ENCODE results near the gene TRAIP. TPM values are rescaled to one million over a fixed set of nuclear protein-coding genes. Genes with fewer than 3 reads are reported as not detected.

Gene TRAIP
- total and polyA plus RNA-seq, 2 donors (not counting 1 experiment from before 2014, with no cell fraction given) = 2.0 to 2.5 TPM

GRCh38 chr3:49880581-49881315 lies 24.4 kb upstream of the TRAIP start:
- Histone ChIP-seq H3K36me3 (ENCODE audit: control insufficient read depth, insufficient read depth, low read length) (no peaks in the 10 kb centered on the region), H2AFZ (ENCODE audit: low read length) (no peak overlapping the region), H3K79me2 (ENCODE audit: control insufficient read depth, insufficient read depth, low read length) (no peaks in the 10 kb centered on the region), H3K9me3 (ENCODE audit: control insufficient read depth, insufficient read depth, low read depth, low read length) (no peaks in the 10 kb centered on the region), H3K9ac (ENCODE audit: insufficient read depth, low read length) (no peak overlapping the region), H3K4me1 (ENCODE audit: control insufficient read depth, extremely low read depth, insufficient read depth, low read length) (no peaks in the 10 kb centered on the region), H3K27me3 (ENCODE audit: control insufficient read depth, insufficient read depth, low read length) (peaks cover 19% of the 10 kb centered on the region), H3K27ac (ENCODE audit: insufficient read depth, low read length) (no peak overlapping the region), H3K4me3 (replicated peaks in 1 of 4; ENCODE audit: control extremely low read depth in 1 of 4, insufficient read depth in 1 of 4, low read depth in 3 of 4, low read length in 4 of 4) (no peak overlapping the region), H4K20me1 (ENCODE audit: control insufficient read depth, extremely low read depth, insufficient read depth, low read length) (no peaks in the 10 kb centered on the region), H3K4me2 (ENCODE audit: extremely low read depth, insufficient read depth, low read length) (no peak overlapping the region)
- no peak for DNase-seq (ENCODE audit: low read depth in 2 of 2)
- TF ChIP-seq EZH2 (IDR thresholded peaks at IDR 0.05; ENCODE audit: low read length, missing control alignments) (no peak), CTCF (conservative IDR thresholded peaks at IDR 0.05 in 1 of 2, IDR thresholded peaks at IDR 0.05 in 1 of 2; ENCODE audit: low read depth in 1 of 2, low read length in 2 of 2) (no peak)

- no peak for DNase-seq (ENCODE audit: low read depth in 2 of 2)
- no peaks in the 10 kb centered on the region for H3K79me2 ChIP-seq (ENCODE audit: control insufficient read depth, insufficient read depth, low read length)
- TF ChIP-seq EZH2 (IDR thresholded peaks at IDR 0.05; ENCODE audit: low read length, missing control alignments) (no peak), CTCF (conservative IDR thresholded peaks at IDR 0.05 in 1 of 2, IDR thresholded peaks at IDR 0.05 in 1 of 2; ENCODE audit: low read depth in 1 of 2, low read length in 2 of 2) (no peak)
- no peak overlapping the region for H3K4me3 ChIP-seq (replicated peaks in 1 of 4; ENCODE audit: control extremely low read depth in 1 of 4, insufficient read depth in 1 of 4, low read depth in 3 of 4, low read length in 4 of 4)
- H3K9me3 ChIP-seq (ENCODE audit: control insufficient read depth, insufficient read depth, low read depth, low read length) = no peaks in the 10 kb centered on the region
- no peak overlapping the region for H3K4me2 ChIP-seq (ENCODE audit: extremely low read depth, insufficient read depth, low read length)
- no peaks in the 10 kb centered on the region for H4K20me1 ChIP-seq (ENCODE audit: control insufficient read depth, extremely low read depth, insufficient read depth, low read length)
- no peak overlapping the region for H3K9ac ChIP-seq (ENCODE audit: insufficient read depth, low read length)
- H2AFZ ChIP-seq (ENCODE audit: low read length) = no peak overlapping the region
- no peaks in the 10 kb centered on the region for H3K4me1 ChIP-seq (ENCODE audit: control insufficient read depth, extremely low read depth, insufficient read depth, low read length)
- H3K27me3 ChIP-seq (ENCODE audit: control insufficient read depth, insufficient read depth, low read length) = peaks cover 19% of the 10 kb centered on the region
- no peaks in the 10 kb centered on the region for H3K36me3 ChIP-seq (ENCODE audit: control insufficient read depth, insufficient read depth, low read length)
- no peak overlapping the region for H3K27ac ChIP-seq (ENCODE audit: insufficient read depth, low read length)
These were observed 23.4 kb upstream of the TRAIP start for GRCh38 chr3:49879721-49880120.

GRCh38 chr3:49878686-49879085 lies 22.3 kb upstream of the TRAIP start:
- peaks cover 19% of the 10 kb centered on the region for H3K27me3 ChIP-seq (ENCODE audit: control insufficient read depth, insufficient read depth, low read length)
- H3K9ac ChIP-seq (ENCODE audit: insufficient read depth, low read length) = no peak overlapping the region
- H3K4me3 ChIP-seq (replicated peaks in 1 of 4; ENCODE audit: control extremely low read depth in 1 of 4, insufficient read depth in 1 of 4, low read depth in 3 of 4, low read length in 4 of 4) = no peak overlapping the region
- DNase-seq (ENCODE audit: low read depth in 2 of 2) = no peak
- H3K4me1 ChIP-seq (ENCODE audit: control insufficient read depth, extremely low read depth, insufficient read depth, low read length) = no peaks in the 10 kb centered on the region
- H4K20me1 ChIP-seq (ENCODE audit: control insufficient read depth, extremely low read depth, insufficient read depth, low read length) = no peaks in the 10 kb centered on the region
- H3K27ac ChIP-seq (ENCODE audit: insufficient read depth, low read length) = no peak overlapping the region
- no peak for TF ChIP-seq EZH2 (IDR thresholded peaks at IDR 0.05; ENCODE audit: low read length, missing control alignments)
- TF ChIP-seq CTCF (conservative IDR thresholded peaks at IDR 0.05 in 1 of 2, IDR thresholded peaks at IDR 0.05 in 1 of 2; ENCODE audit: low read depth in 1 of 2, low read length in 2 of 2) = no peak
- no peaks in the 10 kb centered on the region for H3K9me3 ChIP-seq (ENCODE audit: control insufficient read depth, insufficient read depth, low read depth, low read length)
- no peak overlapping the region for H3K4me2 ChIP-seq (ENCODE audit: extremely low read depth, insufficient read depth, low read length)
- H2AFZ ChIP-seq (ENCODE audit: low read length) = no peak overlapping the region
- H3K36me3 ChIP-seq (ENCODE audit: control insufficient read depth, insufficient read depth, low read length) = no peaks in the 10 kb centered on the region
- no peaks in the 10 kb centered on the region for H3K79me2 ChIP-seq (ENCODE audit: control insufficient read depth, insufficient read depth, low read length)
